ENCODE measurements around the gene PTPN13. TPM values are rescaled to one million over a fixed set of nuclear protein-coding genes. Genes with fewer than 3 reads are reported as not detected.

PTPN13 gene
- total and polyA plus RNA-seq, 4 donors: 0.36 to 3.2 (median 1.2) TPM

GRCh38 chr4:86818841-86819240, 224.7 kb downstream of the PTPN13 start:
- DNase-seq (ENCODE audit: low spot score): no peak
- Histone ChIP-seq H3K4me3 (ENCODE audit: low read depth in 1 of 3, low read length in 3 of 3) (no peak overlapping the region), H3K4me1 (ENCODE audit: control insufficient read depth in 4 of 4, insufficient read depth in 4 of 4, low read length in 3 of 4) (no peaks in the 10 kb centered on the region), H3K27ac (ENCODE audit: low read depth in 1 of 2, low read length in 2 of 2) (no peak overlapping the region), H3K36me3 (ENCODE audit: control insufficient read depth in 4 of 4, insufficient read depth in 3 of 4, low read depth in 1 of 4, low read length in 3 of 4) (no peaks in the 10 kb centered on the region), H3K27me3 (ENCODE audit: control insufficient read depth in 4 of 4, insufficient read depth in 4 of 4, low read length in 3 of 4) (no peaks in the 10 kb centered on the region), H3K9me3 (ENCODE audit: control insufficient read depth in 4 of 4, low read length in 3 of 4) (peaks cover 0 to 12% (median 4%) of the 10 kb centered on the region in 4 donors), H3K9ac (ENCODE audit: low read depth in 1 of 2, low read length in 2 of 2) (no peak overlapping the region)
- WGBS: 42% methylated on average over 3 of the region's 3 CpGs
- no peak for TF ChIP-seq YY1 (IDR thresholded peaks at IDR 0.05)

GRCh38 chr4:86819561-86819960, 225.4 kb downstream of the PTPN13 start:
- 91% methylated on average over 7 of the region's 7 CpGs for WGBS
- no peaks in the 10 kb centered on the region for H3K36me3 ChIP-seq (ENCODE audit: control insufficient read depth in 4 of 4, insufficient read depth in 3 of 4, low read depth in 1 of 4, low read length in 3 of 4)
- no peaks in the 10 kb centered on the region for H3K4me1 ChIP-seq (ENCODE audit: control insufficient read depth in 4 of 4, insufficient read depth in 4 of 4, low read length in 3 of 4)
- no peak overlapping the region for H3K4me3 ChIP-seq (ENCODE audit: low read depth in 1 of 3, low read length in 3 of 3)
- H3K9me3 ChIP-seq (ENCODE audit: control insufficient read depth in 4 of 4, low read length in 3 of 4): peaks cover 0 to 12% (median 4%) of the 10 kb centered on the region in 4 donors
- no peak overlapping the region for H3K9ac ChIP-seq (ENCODE audit: low read depth in 1 of 2, low read length in 2 of 2)
- TF ChIP-seq ZBTB33 (IDR thresholded peaks at IDR 0.05) (no peak), ATF3 (IDR thresholded peaks at IDR 0.05) (no peak), JUND (IDR thresholded peaks at IDR 0.05) (no peak), MAX (IDR thresholded peaks at IDR 0.05) (no peak), CTCF (IDR thresholded peaks at IDR 0.05; ENCODE audit: low read depth, low read length, missing input control) (no peak), FOXA2 (IDR thresholded peaks at IDR 0.05) (no peak), TAF1 (conservative IDR thresholded peaks at IDR 0.05) (no peak), REST (IDR thresholded peaks at IDR 0.05) (no peak), SP1 (IDR thresholded peaks at IDR 0.05) (no peak), EGR1 (IDR thresholded peaks at IDR 0.05; ENCODE audit: low read depth in 2 of 2) (no peak), HNF4A (conservative IDR thresholded peaks at IDR 0.05) (no peak), YY1 (IDR thresholded peaks at IDR 0.05) (no peak), RAD21 (IDR thresholded peaks at IDR 0.05) (no peak)
- H3K27ac ChIP-seq (ENCODE audit: low read depth in 1 of 2, low read length in 2 of 2): no peak overlapping the region
- no peak for DNase-seq (ENCODE audit: low spot score)
- no peaks in the 10 kb centered on the region for H3K27me3 ChIP-seq (ENCODE audit: control insufficient read depth in 4 of 4, insufficient read depth in 4 of 4, low read length in 3 of 4)

Data from liver (tissue), 9 donors.